ENCODE results near the gene VEGFA.

- TF ChIP-seq CTCF (conservative IDR thresholded peaks at IDR 0.05): no peak
- TF ChIP-seq EZH2 (IDR thresholded peaks at IDR 0.05; ENCODE audit: low read depth): no peak
Measured at GRCh38 chr6:43795421-43795820, 25.4 kb downstream of the VEGFA start.

Measured in PC-9 (cell line).